ENCODE measurements around the gene SLC17A7. TPM values are rescaled to one million over a fixed set of nuclear protein-coding genes. Genes with fewer than 3 reads are reported as not detected.

SLC17A7 gene
- total and polyA plus RNA-seq, 2 of the 13 experiments (the other 11 are each of a cell fraction or from before 2014, with no cell fraction given) = 0.32 TPM; not detected in 1

DNA sequence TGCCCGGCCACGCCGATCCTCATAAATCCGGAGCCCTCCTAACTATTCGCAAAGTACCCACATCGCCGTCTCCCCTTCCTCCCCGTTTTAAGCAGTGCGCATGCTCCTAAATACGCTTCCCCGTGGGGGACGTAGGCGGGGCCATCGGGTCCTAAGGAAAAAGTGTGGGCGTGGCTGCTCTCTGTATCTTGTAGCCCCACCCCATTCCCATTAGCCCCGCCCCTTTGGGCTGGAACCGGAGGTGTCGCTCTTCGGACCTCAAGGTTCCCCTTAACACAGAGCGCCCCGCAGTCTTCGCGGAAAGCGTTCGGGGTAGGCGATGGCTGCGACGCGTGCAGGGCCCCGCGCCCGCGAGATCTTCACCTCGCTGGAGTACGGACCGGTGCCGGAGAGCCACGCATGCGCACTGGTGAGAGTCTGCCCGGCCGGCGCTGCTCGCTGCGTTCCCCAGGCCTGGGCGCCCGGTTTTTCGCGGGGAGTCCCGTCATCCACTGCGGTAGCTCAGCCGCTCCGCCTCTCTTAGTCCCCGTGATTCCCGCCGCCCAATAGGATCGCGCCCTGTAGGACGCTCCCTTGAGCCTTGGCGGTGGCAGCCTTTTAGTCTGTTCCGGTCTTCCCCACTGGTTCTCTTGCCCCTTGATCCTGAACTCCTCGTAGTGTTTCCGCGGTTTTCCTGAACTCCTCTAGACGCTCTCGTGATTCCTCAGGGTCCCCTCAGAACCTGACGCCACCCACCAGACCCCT is 11.9 kb upstream of the SLC17A7 start, which contains the start of gene ALDH16A1 (continued):
- TF ChIP-seq TFE3 (CRISPR knock-in tag; IDR thresholded peaks at IDR 0.05) = peak; percentile 36; the same call in 1 of the 2 replicates
- peak; percentile 81 for TF ChIP-seq HIVEP1 (CRISPR knock-in tag; IDR thresholded peaks at IDR 0.05)
- TF ChIP-seq, protein P1, sequence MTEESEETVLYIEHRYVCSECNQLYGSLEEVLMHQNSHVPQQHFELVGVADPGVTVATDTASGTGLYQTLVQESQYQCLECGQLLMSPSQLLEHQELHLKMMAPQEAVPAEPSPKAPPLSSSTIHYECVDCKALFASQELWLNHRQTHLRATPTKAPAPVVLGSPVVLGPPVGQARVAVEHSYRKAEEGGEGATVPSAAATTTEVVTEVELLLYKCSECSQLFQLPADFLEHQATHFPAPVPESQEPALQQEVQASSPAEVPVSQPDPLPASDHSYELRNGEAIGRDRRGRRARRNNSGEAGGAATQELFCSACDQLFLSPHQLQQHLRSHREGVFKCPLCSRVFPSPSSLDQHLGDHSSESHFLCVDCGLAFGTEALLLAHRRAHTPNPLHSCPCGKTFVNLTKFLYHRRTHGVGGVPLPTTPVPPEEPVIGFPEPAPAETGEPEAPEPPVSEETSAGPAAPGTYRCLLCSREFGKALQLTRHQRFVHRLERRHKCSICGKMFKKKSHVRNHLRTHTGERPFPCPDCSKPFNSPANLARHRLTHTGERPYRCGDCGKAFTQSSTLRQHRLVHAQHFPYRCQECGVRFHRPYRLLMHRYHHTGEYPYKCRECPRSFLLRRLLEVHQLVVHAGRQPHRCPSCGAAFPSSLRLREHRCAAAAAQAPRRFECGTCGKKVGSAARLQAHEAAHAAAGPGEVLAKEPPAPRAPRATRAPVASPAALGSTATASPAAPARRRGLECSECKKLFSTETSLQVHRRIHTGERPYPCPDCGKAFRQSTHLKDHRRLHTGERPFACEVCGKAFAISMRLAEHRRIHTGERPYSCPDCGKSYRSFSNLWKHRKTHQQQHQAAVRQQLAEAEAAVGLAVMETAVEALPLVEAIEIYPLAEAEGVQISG (CRISPR knock-in tag; IDR thresholded peaks at IDR 0.05) = no peak; the same call in 1 of the 2 replicates
- TF ChIP-seq ZNF766 (CRISPR knock-in tag; IDR thresholded peaks at IDR 0.05; ENCODE audit: borderline replicate concordance) = peak; percentile 66; the same call in 1 of the 2 replicates
- no peak for TF ChIP-seq ZNF12 (CRISPR knock-in tag; IDR thresholded peaks at IDR 0.05)
- peak; percentile 64; the same call in 1 of the 2 replicates for TF ChIP-seq PHF21A (CRISPR knock-in tag; IDR thresholded peaks at IDR 0.05)
- TF ChIP-seq PHF20 (CRISPR knock-in tag; IDR thresholded peaks at IDR 0.05) = peak; percentile 90
- TF ChIP-seq ZBTB20 (CRISPR knock-in tag; IDR thresholded peaks at IDR 0.05; ENCODE audit: borderline replicate concordance, low read depth) = no peak; the same call in 1 of the 2 replicates
- TF ChIP-seq, protein P2, sequence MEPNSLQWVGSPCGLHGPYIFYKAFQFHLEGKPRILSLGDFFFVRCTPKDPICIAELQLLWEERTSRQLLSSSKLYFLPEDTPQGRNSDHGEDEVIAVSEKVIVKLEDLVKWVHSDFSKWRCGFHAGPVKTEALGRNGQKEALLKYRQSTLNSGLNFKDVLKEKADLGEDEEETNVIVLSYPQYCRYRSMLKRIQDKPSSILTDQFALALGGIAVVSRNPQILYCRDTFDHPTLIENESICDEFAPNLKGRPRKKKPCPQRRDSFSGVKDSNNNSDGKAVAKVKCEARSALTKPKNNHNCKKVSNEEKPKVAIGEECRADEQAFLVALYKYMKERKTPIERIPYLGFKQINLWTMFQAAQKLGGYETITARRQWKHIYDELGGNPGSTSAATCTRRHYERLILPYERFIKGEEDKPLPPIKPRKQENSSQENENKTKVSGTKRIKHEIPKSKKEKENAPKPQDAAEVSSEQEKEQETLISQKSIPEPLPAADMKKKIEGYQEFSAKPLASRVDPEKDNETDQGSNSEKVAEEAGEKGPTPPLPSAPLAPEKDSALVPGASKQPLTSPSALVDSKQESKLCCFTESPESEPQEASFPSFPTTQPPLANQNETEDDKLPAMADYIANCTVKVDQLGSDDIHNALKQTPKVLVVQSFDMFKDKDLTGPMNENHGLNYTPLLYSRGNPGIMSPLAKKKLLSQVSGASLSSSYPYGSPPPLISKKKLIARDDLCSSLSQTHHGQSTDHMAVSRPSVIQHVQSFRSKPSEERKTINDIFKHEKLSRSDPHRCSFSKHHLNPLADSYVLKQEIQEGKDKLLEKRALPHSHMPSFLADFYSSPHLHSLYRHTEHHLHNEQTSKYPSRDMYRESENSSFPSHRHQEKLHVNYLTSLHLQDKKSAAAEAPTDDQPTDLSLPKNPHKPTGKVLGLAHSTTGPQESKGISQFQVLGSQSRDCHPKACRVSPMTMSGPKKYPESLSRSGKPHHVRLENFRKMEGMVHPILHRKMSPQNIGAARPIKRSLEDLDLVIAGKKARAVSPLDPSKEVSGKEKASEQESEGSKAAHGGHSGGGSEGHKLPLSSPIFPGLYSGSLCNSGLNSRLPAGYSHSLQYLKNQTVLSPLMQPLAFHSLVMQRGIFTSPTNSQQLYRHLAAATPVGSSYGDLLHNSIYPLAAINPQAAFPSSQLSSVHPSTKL (CRISPR knock-in tag; IDR thresholded peaks at IDR 0.05) = no peak
- TF ChIP-seq ZNF589 (CRISPR knock-in tag; conservative IDR thresholded peaks at IDR 0.05) = no peak
- TF ChIP-seq ZNF891 (CRISPR knock-in tag; IDR thresholded peaks at IDR 0.05) = no peak
- TF ChIP-seq SMARCC2 (IDR thresholded peaks at IDR 0.05) = no peak
- TF ChIP-seq CC2D1A (CRISPR knock-in tag; IDR thresholded peaks at IDR 0.05) = no peak
- no peak for TF ChIP-seq TCF7L2 (IDR thresholded peaks at IDR 0.05; ENCODE audit: low read depth, low read length)
- TF ChIP-seq ZNF724P (CRISPR knock-in tag; IDR thresholded peaks at IDR 0.05; ENCODE audit: borderline replicate concordance) = no peak
- TF ChIP-seq, protein P3, sequence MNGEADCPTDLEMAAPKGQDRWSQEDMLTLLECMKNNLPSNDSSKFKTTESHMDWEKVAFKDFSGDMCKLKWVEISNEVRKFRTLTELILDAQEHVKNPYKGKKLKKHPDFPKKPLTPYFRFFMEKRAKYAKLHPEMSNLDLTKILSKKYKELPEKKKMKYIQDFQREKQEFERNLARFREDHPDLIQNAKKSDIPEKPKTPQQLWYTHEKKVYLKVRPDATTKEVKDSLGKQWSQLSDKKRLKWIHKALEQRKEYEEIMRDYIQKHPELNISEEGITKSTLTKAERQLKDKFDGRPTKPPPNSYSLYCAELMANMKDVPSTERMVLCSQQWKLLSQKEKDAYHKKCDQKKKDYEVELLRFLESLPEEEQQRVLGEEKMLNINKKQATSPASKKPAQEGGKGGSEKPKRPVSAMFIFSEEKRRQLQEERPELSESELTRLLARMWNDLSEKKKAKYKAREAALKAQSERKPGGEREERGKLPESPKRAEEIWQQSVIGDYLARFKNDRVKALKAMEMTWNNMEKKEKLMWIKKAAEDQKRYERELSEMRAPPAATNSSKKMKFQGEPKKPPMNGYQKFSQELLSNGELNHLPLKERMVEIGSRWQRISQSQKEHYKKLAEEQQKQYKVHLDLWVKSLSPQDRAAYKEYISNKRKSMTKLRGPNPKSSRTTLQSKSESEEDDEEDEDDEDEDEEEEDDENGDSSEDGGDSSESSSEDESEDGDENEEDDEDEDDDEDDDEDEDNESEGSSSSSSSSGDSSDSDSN (CRISPR knock-in tag; IDR thresholded peaks at IDR 0.05) = peak; percentile 42; the same call in 1 of the 2 replicates
- TF ChIP-seq, protein P4, sequence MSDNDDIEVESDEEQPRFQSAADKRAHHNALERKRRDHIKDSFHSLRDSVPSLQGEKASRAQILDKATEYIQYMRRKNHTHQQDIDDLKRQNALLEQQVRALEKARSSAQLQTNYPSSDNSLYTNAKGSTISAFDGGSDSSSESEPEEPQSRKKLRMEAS (IDR thresholded peaks at IDR 0.05) = peak; percentile 90
- 0 out of 2 replicates have a peak, but pooled peaks have one; percentile 52 for TF ChIP-seq KDM5A (IDR thresholded peaks at IDR 0.05; ENCODE audit: borderline replicate concordance, low read length)
